H1 (cell line): ENCODE results near the gene TOM1.

Experiments
- CREB1 ChIP-seq: IDR thresholded peaks from 2 replicates; pipeline ENCODE4 v1.6.1; 2012; ENCODE audit warnings: inconsistent platforms
- CTBP2 ChIP-seq: IDR thresholded peaks from 2 replicates; pipeline ENCODE4 v1.7.0; 2011; ENCODE audit warnings: borderline replicate concordance, mild to moderate bottlenecking, moderate library complexity, mixed read lengths, low read length; ENCODE audit not compliant: insufficient read depth, insufficient read length
- EGR1 ChIP-seq: IDR thresholded peaks from 2 replicates; pipeline ENCODE4 v1.6.1; 2011; ENCODE audit warnings: low read depth, low read length, borderline replicate concordance
- TEAD4 ChIP-seq: IDR thresholded peaks from 2 replicates; pipeline ENCODE4 v1.6.1; 2012; ENCODE audit warnings: low read depth, low read length, inconsistent platforms, mixed read lengths
- YY1 ChIP-seq: IDR thresholded peaks from 2 replicates; pipeline ENCODE4 v1.6.1; 2011; ENCODE audit warnings: low read depth, mild to moderate bottlenecking, low read length

DNA sequence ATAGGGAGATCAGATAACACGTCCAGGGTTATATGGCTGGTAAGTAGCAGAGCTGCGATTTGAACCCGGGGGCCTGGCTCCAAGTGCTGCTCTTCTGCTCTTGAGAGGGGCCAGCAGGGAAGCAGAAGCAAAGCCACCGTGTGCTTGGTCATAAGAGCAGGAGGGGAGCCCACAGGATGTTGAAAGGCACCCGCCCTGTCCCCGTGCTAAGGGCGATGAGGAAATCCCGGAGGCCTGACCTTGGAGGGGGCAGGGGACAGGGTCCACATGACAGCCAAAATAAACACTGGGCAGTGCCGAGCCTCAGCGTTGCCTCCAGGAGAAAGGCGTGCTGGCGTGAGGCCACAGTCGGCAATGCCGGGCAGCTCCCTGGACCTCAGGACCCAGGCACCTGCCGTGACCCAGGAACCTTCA lies 28.8 kb downstream of the TOM1 start:
- TF ChIP-seq CREB1 (no peak), YY1 (no peak), CTBP2 (no peak), EGR1 (no peak), TEAD4 (no peak)
